NCI-H1694 (cell line): ENCODE data around the gene MYO19.
"Not testable (repeated sequence)": the region's sequence is repeated elsewhere in the genome, so short reads cannot be mapped to it uniquely, and the experiment has no call there.

Source experiments
- DNase-seq: peaks from one replicate; lab custom pipeline; 2025; lab: John Stamatoyannopoulos, UW

MYO19 gene

DNA sequence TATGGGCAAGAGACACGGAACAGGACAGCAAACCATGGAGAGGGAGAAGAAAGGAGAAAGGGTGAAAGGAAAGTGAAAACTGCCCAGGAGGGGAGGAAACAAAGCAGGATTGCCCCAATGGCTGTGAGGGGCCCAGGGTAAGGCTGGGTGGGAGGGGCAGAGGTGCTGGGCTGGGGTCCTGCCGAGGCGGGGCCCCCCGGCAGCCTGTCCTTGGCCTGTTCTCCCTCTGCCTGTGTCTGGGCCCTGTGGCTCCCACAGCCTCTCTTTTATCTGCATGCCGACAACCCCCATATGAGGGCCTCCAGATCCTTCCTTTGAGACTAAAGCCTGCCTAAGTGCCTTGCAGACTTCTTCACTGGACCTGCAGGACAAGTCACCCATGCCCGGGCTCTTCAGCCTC, 32.7 kb downstream of the MYO19 start:
- no peak for DNase-seq

DNA sequence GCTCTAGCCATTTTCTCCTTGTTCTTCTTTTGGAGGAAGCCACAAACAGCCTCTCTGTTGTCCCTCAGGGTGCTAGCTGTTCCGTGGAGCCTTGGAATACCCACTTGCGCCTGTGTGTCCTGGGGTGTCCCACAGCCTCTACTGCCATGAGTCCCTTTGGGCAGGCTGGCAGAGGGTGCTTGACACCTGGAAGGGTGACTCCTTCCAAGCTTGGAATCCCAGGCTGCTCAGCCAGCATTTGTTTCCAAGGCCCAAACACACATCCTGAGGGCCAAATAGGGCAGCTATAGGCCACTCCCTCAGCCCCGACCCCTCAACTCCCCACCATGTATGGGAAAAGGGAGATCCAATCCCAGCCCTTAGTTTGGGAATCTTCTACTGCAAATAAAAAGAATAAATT, 33.3 kb downstream of the MYO19 start:
- no peak for DNase-seq

- no peak for DNase-seq
These were observed 33.9 kb downstream of the MYO19 start for GRCh38 chr17:36500745-36501225.

GRCh38 chr17:36498560-36499300, 35.9 kb downstream of the MYO19 start:
- no peak for DNase-seq

GRCh38 chr17:36498155-36498554, 36.5 kb downstream of the MYO19 start:
- DNase-seq, result no peak

- DNase-seq, result no peak
These were observed 38.5 kb downstream of the MYO19 start for GRCh38 chr17:36496018-36496789.

GRCh38 chr17:36495076-36495578, 39.5 kb downstream of the MYO19 start:
- no peak for DNase-seq

- no peak for DNase-seq
These were observed 40.0 kb downstream of the MYO19 start for GRCh38 chr17:36494674-36495073.

GRCh38 chr17:36493956-36494355, 40.7 kb downstream of the MYO19 start:
- DNase-seq, result no peak

DNA sequence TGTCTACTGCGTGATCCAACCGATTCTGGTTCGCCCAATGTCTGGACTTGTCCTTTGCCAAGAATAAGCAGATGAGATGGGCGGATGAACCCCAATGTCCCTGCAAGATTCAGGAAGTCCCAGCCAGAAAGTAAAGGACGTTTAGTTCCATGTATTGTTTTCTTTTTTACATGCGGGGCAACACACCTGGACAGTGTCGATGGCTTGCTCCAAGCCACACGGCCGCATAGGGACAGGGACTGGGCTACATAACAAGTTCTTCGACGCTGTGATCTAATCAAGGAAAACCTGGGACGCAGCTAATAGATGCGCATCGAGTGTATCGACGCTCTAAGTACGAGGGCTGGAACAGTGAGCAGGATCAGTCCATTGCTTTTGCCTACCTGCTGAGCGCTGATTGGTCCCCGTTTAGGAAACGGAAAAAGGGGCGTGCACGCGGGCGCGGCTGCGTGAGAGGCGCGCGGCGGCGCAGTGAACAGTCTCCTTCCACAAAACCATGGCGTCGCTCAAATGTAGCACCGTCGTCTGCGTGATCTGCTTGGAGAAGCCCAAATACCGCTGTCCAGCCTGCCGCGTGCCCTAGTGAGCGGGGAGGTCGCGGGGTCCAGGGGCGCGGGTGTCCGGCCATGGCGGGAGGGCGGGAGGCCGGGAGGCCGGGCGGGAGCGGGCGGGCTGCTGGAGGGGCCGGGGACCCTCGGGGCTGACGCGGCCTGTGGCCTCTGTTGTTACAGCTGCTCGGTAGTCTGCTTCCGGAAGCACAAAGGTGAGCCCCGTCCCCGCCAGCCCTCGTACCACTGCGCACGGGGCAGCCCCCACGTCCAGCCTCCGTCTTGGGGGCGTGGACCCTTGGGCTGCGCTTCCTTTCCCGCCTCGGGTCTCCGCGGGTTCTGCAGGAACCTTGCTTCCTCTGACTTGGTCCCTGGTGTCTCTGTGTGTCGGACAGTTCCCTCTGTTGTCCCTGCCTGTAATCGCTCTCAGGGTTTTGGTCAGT, 48.2 kb downstream of the MYO19 start, which contains the start of gene ZNHIT3:
TSS of gene ZNHIT3 (plus strand) at position 478 of the 991 bp plus-strand sequence. CDS start at position 497, 19 bp downstream.
- peak; percentile 93 for DNase-seq

GRCh38 chr17:36485805-36486203, 48.9 kb downstream of the MYO19 start:
- DNase-seq, result no peak

GRCh38 chr17:36485027-36485426, 49.6 kb downstream of the MYO19 start:
- no peak for DNase-seq

GRCh38 chr17:36484021-36484420, 50.6 kb downstream of the MYO19 start:
- DNase-seq, result not testable (repeated sequence)

GRCh38 chr17:36482611-36483504, 51.8 kb downstream of the MYO19 start:
- DNase-seq, result peak; percentile 23

GRCh38 chr17:36481829-36482228, 52.8 kb downstream of the MYO19 start:
- DNase-seq, result no peak

GRCh38 chr17:36475346-36475970, 59.2 kb downstream of the MYO19 start:
- DNase-seq, result no peak

GRCh38 chr17:36474571-36474970, 60.1 kb downstream of the MYO19 start:
- DNase-seq, result no peak

GRCh38 chr17:36470499-36470898, 64.2 kb downstream of the MYO19 start:
- DNase-seq, result no peak

- no peak for DNase-seq
These were observed 64.9 kb downstream of the MYO19 start for GRCh38 chr17:36469733-36470132.
